GM12878 (cell line): ENCODE measurements around the gene FUT8. TPM values are rescaled to one million over a fixed set of nuclear protein-coding genes. Genes with fewer than 3 reads are reported as not detected.

Source experiments
- ATAC-seq: fragments of 200-7000 bp; cut with Tn5 transposase; 3 replicates; pipeline ENCODE4 v1.9.1; 2020; ENCODE audit warnings: mild to moderate bottlenecking, moderate library complexity
- BruUV-seq: library from RNA; stranded (reverse); fragments of 400-500 nt; replicated peaks from 2 replicates; lab custom pipeline; 2021; lab: Mats Ljungman, UMichigan
- CTCF ChIA-PET: fragments of 300-600 bp; sonication (Branson Sonifier 250); formaldehyde crosslinking; extraction: SDS; loops from one replicate; lab custom pipeline; 2021; ENCODE audit warnings: inconsistent platforms; lab: Yijun Ruan, JAX
- POLR2A ChIA-PET: fragments of 350-600 bp; formaldehyde crosslinking; extraction: SDS; loops from one replicate; lab custom pipeline; 2021; ENCODE audit warnings: inconsistent platforms; lab: Charles Lee
- RAD21 ChIA-PET: fragments of 300-600 bp; sonication (Branson Sonifier 250); formaldehyde crosslinking; loops from one replicate; lab custom pipeline; 2023; ENCODE audit warnings: antibody characterized with exemption; ENCODE audit not compliant: unreplicated experiment; lab: Charles Lee
- SMC1A ChIA-PET: fragments of 300-600 bp; sonication (Branson Sonifier 250); formaldehyde crosslinking; loops from one replicate; lab custom pipeline; 2023; ENCODE audit not compliant: unreplicated experiment, uncharacterized antibody; lab: Charles Lee
- DNase-seq: peaks from one replicate; pipeline ENCODE4 v3.0.0-alpha.2; 2011; ENCODE audit warnings: low read depth, low spot score
- FAIRE-seq: peaks from 3 replicates; lab custom pipeline; 2011; peaks lifted over from hg19 to GRCh38; lab: Jason Lieb, UNC
- H2AFZ ChIP-seq: 2 replicates; pipeline ENCODE4 v1.6.0; 2011; ENCODE audit warnings: low read depth, low read length, control low read depth; ENCODE audit not compliant: control insufficient read depth
- H3K27ac ChIP-seq: 2 replicates; pipeline ENCODE4 v1.5.1; 2011; ENCODE audit warnings: control low read depth; ENCODE audit not compliant: control insufficient read depth, insufficient read depth
- H3K27me3 ChIP-seq, 2 experiments: replicated peaks in 1 of 2; 2 replicates each; pipeline versions ENCODE4 v1.6.0 to v1.6.1; 2011; ENCODE audit warnings: low read length in 1 of 2; ENCODE audit not compliant: control insufficient read depth in 2 of 2, insufficient read depth in 2 of 2
- H3K36me3 ChIP-seq, 2 experiments: 2 replicates each; pipeline ENCODE4 v1.5.1; 2011; ENCODE audit warnings: low read length in 1 of 2; ENCODE audit not compliant: control insufficient read depth in 2 of 2, insufficient read depth in 2 of 2
- H3K4me1 ChIP-seq: 2 replicates; pipeline ENCODE4 v1.6.1; 2011; ENCODE audit warnings: mild to moderate bottlenecking, low read length, moderate library complexity, mixed read lengths; ENCODE audit not compliant: control insufficient read depth, insufficient read depth
- H3K4me2 ChIP-seq: 2 replicates; pipeline ENCODE4 v1.6.0; 2011; ENCODE audit warnings: control low read depth; ENCODE audit not compliant: control insufficient read depth, insufficient read depth
- H3K4me3 ChIP-seq: fragments of 200-600 bp; sonication (generic); 2 replicates; pipeline ENCODE4 v1.5.1; 2016
- H3K79me2 ChIP-seq: 2 replicates; pipeline ENCODE4 v1.6.0; 2011; ENCODE audit warnings: low read length; ENCODE audit not compliant: control insufficient read depth, insufficient read depth
- H3K9ac ChIP-seq: 2 replicates; pipeline ENCODE4 v1.8.0; 2011; ENCODE audit warnings: low read length, control low read depth, mixed read lengths; ENCODE audit not compliant: control insufficient read depth, insufficient read depth
- H3K9me3 ChIP-seq: replicated peaks from 3 replicates; pipeline ENCODE4 v1.5.1; 2011; ENCODE audit warnings: mild to moderate bottlenecking, low read length; ENCODE audit not compliant: control insufficient read depth, insufficient read depth
- H4K20me1 ChIP-seq: 2 replicates; pipeline ENCODE4 v1.6.0; 2011; ENCODE audit not compliant: control insufficient read depth, insufficient read depth
- DPF2 ChIP-seq: fragments of 450-650 bp; IDR thresholded peaks from 2 replicates; pipeline ENCODE4 v1.6.1; 2017; ENCODE audit warnings: mild to moderate bottlenecking
- KLF5 ChIP-seq: fragments of 450-650 bp; IDR thresholded peaks from 2 replicates; pipeline ENCODE4 v1.6.1; 2014; ENCODE audit warnings: mild to moderate bottlenecking; ENCODE audit not compliant: partially characterized antibody
- MYB ChIP-seq: fragments of 150-350 bp; IDR thresholded peaks from 2 replicates; pipeline ENCODE4 v1.6.1; 2014; ENCODE audit warnings: mild to moderate bottlenecking, low read depth, low read length, borderline replicate concordance
- MYC ChIP-seq: IDR thresholded peaks from 2 replicates; pipeline ENCODE4 v1.6.1; 2011; ENCODE audit warnings: mild to moderate bottlenecking, low read length, moderate library complexity, inconsistent platforms; ENCODE audit not compliant: insufficient read depth, insufficient replicate concordance, insufficient read length, severe bottlenecking
- NR2C1 ChIP-seq: fragments of 450-650 bp; IDR thresholded peaks from 2 replicates; pipeline ENCODE4 v1.6.1; 2017; ENCODE audit warnings: antibody characterized with exemption, mild to moderate bottlenecking, moderate library complexity
- NRF1 ChIP-seq: conservative IDR thresholded peaks from 2 replicates; pipeline ENCODE4 v1.6.1; 2011; ENCODE audit warnings: mild to moderate bottlenecking, low read depth, low read length, improper control_type of control experiment
- RAD21 ChIP-seq: IDR thresholded peaks from 2 replicates; pipeline ENCODE4 v1.6.1; 2011; ENCODE audit warnings: mild to moderate bottlenecking, low read depth, low read length, moderate library complexity; ENCODE audit not compliant: insufficient read depth
- RELB ChIP-seq: fragments of 450-650 bp; IDR thresholded peaks from 2 replicates; pipeline ENCODE4 v1.6.1; 2017; ENCODE audit warnings: low read depth, mild to moderate bottlenecking, moderate library complexity
- SRF ChIP-seq, 2 experiments: IDR thresholded peaks; 2 replicates each; pipeline ENCODE4 v1.6.1; 2011; ENCODE audit warnings: low read depth in 2 of 2, low read length in 2 of 2, mild to moderate bottlenecking in 1 of 2, moderate library complexity in 1 of 2
- SUZ12 ChIP-seq: fragments of 200-600 bp; sonication (generic); IDR thresholded peaks from one replicate; pipeline ENCODE4 v1.6.1; 2018; ENCODE audit warnings: antibody characterized with exemption, mild to moderate bottlenecking; ENCODE audit not compliant: unreplicated experiment
- ZNF274 ChIP-seq: IDR thresholded peaks from one replicate; pipeline ENCODE4 v1.8.0; 2011; ENCODE audit not compliant: insufficient read length, insufficient read depth
- WGBS: methylation state at CpG from one replicate; pipeline ENCODE4 v1.1.6; 2016; ENCODE audit warnings: low lambda C conversion rate; ENCODE audit not compliant: insufficient replicate concordance, insufficient coverage; ENCODE audit errors: missing lambda C conversion rate; 5-methylcytosine and 5-hydroxymethylcytosine counted together
- in situ Hi-C: fragments of 300-500 bp; cut with MboI; formaldehyde crosslinking; loops from 9 replicates; pipeline ENCODE4 v1.14.3; 2018; ENCODE audit warnings: mixed read lengths
- intact Hi-C: fragments of 100-400 bp; cut with micrococcal nuclease; formaldehyde crosslinking; loops from one replicate; pipeline ENCODE4 v1.14.2; 2022; ENCODE audit not compliant: unreplicated experiment
- polyA plus RNA-seq, 11 experiments: library from polyadenylated mRNA; depleted of rRNA in 4 of 11; unstranded in 6 of 11; stranded (reverse) in 5 of 11; fragments of >200 nt; fragmentation: Nextera tagmentation in 4 of 11; fragmentation: Illumina TruSeq in 1 of 11; extraction: Ambion mirVana in 4 of 11; extraction: Trizol in 1 of 11; gene quantifications; 1 replicate in 1 of 11; 2 replicates in 10 of 11; pipeline versions ENCODE4 v1.2.1 to v1.2.3, GENCODE V29; 2011 to 2016; ENCODE audit warnings: inconsistent platforms in 2 of 11, missing spikeins in 2 of 11, low read depth in 1 of 11
- total RNA-seq, 4 experiments: library from RNA; depleted of rRNA in 3 of 4; stranded (reverse); fragments of >200 nt in 3 of 4; fragmentation: Illumina TruSeq in 1 of 4; extraction: Trizol in 1 of 4; gene quantifications; 2 replicates each; pipeline versions ENCODE4 v1.2.1 to v1.2.3, GENCODE V29; 2013 to 2021
- TF ChIP-seq, protein P1 (sequence below): fragments of 450-650 bp; IDR thresholded peaks from 2 replicates; pipeline ENCODE4 v1.6.1; 2017; ENCODE audit warnings: antibody characterized with exemption, mild to moderate bottlenecking, moderate library complexity
- TF ChIP-seq, protein P2 (sequence below), 3 experiments: IDR thresholded peaks in 2 of 3; conservative IDR thresholded peaks in 1 of 3; 2 replicates each; pipeline ENCODE4 v1.5.1; 2011; ENCODE audit warnings: low read depth in 3 of 3, low read length in 3 of 3, mild to moderate bottlenecking in 3 of 3, control low read depth in 2 of 3, moderate library complexity in 2 of 3, inconsistent platforms in 1 of 3, mixed read lengths in 1 of 3; ENCODE audit not compliant: control insufficient read depth in 2 of 3, insufficient read depth in 1 of 3; ENCODE audit errors: extremely low read depth in 1 of 3

Gene FUT8
- total and polyA plus RNA-seq, 10 of the 15 experiments (the other 5 are each of a cell fraction or from before 2014, with no cell fraction given), result 21.3 to 106 (median 66.3) TPM

GRCh38 chr14:65550779-65551643 lies 138.5 kb downstream of the FUT8 start (continued):
- TF ChIP-seq DPF2 (no peak), SUZ12 (no peak), KLF5 (no peak), NRF1 (no peak)

- RAD21 ChIA-PET, result no interaction called here
- 70% methylated on average over 4 of the region's 4 CpGs for WGBS
- Histone ChIP-seq H3K27me3 (no peaks in the 10 kb centered on the region), H2AFZ (no peak overlapping the region), H3K27ac (no peak overlapping the region), H3K36me3 (no peaks in the 10 kb centered on the region), H3K9me3 (no peaks in the 10 kb centered on the region; the same call in 2 of the 3 replicates), H3K79me2 (peaks cover 22% of the 10 kb centered on the region), H4K20me1 (no peaks in the 10 kb centered on the region), H3K9ac (no peak overlapping the region), H3K4me2 (no peak overlapping the region), H3K4me1 (no peaks in the 10 kb centered on the region), H3K4me3 (no peak overlapping the region)
- intact Hi-C loops (no loop called here), in situ Hi-C loops (no loop called here)
- TF ChIP-seq RELB (no peak), MYC (no peak), ZNF274 (no peak), RAD21 (no peak), SRF (IDR thresholded peaks at IDR 0.05; ENCODE audit: low read depth in 2 of 2, low read length in 2 of 2) (no peak), NRF1 (no peak), NR2C1 (no peak), MYB (no peak)
- TF ChIP-seq, protein P1, sequence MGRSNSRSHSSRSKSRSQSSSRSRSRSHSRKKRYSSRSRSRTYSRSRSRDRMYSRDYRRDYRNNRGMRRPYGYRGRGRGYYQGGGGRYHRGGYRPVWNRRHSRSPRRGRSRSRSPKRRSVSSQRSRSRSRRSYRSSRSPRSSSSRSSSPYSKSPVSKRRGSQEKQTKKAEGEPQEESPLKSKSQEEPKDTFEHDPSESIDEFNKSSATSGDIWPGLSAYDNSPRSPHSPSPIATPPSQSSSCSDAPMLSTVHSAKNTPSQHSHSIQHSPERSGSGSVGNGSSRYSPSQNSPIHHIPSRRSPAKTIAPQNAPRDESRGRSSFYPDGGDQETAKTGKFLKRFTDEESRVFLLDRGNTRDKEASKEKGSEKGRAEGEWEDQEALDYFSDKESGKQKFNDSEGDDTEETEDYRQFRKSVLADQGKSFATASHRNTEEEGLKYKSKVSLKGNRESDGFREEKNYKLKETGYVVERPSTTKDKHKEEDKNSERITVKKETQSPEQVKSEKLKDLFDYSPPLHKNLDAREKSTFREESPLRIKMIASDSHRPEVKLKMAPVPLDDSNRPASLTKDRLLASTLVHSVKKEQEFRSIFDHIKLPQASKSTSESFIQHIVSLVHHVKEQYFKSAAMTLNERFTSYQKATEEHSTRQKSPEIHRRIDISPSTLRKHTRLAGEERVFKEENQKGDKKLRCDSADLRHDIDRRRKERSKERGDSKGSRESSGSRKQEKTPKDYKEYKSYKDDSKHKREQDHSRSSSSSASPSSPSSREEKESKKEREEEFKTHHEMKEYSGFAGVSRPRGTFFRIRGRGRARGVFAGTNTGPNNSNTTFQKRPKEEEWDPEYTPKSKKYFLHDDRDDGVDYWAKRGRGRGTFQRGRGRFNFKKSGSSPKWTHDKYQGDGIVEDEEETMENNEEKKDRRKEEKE, result no peak
- TF ChIP-seq, protein P2, sequence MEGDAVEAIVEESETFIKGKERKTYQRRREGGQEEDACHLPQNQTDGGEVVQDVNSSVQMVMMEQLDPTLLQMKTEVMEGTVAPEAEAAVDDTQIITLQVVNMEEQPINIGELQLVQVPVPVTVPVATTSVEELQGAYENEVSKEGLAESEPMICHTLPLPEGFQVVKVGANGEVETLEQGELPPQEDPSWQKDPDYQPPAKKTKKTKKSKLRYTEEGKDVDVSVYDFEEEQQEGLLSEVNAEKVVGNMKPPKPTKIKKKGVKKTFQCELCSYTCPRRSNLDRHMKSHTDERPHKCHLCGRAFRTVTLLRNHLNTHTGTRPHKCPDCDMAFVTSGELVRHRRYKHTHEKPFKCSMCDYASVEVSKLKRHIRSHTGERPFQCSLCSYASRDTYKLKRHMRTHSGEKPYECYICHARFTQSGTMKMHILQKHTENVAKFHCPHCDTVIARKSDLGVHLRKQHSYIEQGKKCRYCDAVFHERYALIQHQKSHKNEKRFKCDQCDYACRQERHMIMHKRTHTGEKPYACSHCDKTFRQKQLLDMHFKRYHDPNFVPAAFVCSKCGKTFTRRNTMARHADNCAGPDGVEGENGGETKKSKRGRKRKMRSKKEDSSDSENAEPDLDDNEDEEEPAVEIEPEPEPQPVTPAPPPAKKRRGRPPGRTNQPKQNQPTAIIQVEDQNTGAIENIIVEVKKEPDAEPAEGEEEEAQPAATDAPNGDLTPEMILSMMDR (IDR thresholded peaks at IDR 0.05 in 2 of 3, conservative IDR thresholded peaks at IDR 0.05 in 1 of 3; ENCODE audit: control insufficient read depth in 2 of 3, extremely low read depth in 1 of 3, insufficient read depth in 1 of 3, low read depth in 3 of 3, low read length in 3 of 3), result no peak
- SMC1A ChIA-PET, result interaction anchor here (1.0 to 1.1 kb wide), 5 partner anchors 12 to 272 kb away, joined by 3 to 6 read pairs (median 3); no protein-coding TSS in a partner anchor
- FAIRE-seq, result no peak
- no peak for DNase-seq
- BruUV-seq, result no TSS peak
- POLR2A ChIA-PET, result no interaction called here
- CTCF ChIA-PET, result interaction anchor here (0.9 to 1.1 kb wide), 2 partner anchors 11 to 407 kb away, joined by 3 read pairs; no protein-coding TSS in a partner anchor
- no peak for ATAC-seq
Measured at GRCh38 chr14:65552724-65553123, 140.2 kb downstream of the FUT8 start.
